ENCODE data around the gene CNTNAP2. TPM values are rescaled to one million over a fixed set of nuclear protein-coding genes. Genes with fewer than 3 reads are reported as not detected.

The CNTNAP2 gene
- total RNA-seq, 2 donors from 2014 or later = 4.4 to 8.5 TPM

DNA sequence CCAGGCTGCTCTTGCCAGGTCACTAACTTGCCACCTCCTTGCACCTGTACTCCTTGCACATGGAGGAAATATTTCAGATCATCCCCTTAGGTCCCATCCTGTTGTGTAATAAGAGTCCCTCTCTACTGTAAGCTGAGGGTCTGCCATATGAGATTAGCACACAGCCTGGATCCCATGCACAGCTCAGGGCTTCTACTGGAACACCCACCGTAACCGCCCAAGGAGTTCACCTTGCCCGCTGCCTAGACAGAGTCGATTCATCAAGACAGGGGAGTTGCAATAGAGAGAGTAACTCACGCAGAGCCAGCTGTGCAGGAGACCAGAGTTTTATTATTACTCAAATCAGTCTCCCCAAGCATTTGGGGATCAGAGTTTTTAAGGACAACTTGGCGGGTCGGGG, 1779.5 kb downstream of the CNTNAP2 start:
- H3K27ac ChIP-seq = no peak overlapping the region
- H3K4me3 ChIP-seq = no peak overlapping the region
- H3K36me3 ChIP-seq = no peaks in the 10 kb centered on the region
- no peaks in the 10 kb centered on the region for H3K4me1 ChIP-seq
- H3K9me3 ChIP-seq = no peaks in the 10 kb centered on the region
- H3K27me3 ChIP-seq = no peaks in the 10 kb centered on the region
- DNase-seq = no peak
- intact Hi-C loops (cut with DNase I) = no loop called here
- no peak overlapping the region for H3K9ac ChIP-seq (ENCODE audit: low read depth in 2 of 2, low read length in 2 of 2)
- TF ChIP-seq, protein P1, sequence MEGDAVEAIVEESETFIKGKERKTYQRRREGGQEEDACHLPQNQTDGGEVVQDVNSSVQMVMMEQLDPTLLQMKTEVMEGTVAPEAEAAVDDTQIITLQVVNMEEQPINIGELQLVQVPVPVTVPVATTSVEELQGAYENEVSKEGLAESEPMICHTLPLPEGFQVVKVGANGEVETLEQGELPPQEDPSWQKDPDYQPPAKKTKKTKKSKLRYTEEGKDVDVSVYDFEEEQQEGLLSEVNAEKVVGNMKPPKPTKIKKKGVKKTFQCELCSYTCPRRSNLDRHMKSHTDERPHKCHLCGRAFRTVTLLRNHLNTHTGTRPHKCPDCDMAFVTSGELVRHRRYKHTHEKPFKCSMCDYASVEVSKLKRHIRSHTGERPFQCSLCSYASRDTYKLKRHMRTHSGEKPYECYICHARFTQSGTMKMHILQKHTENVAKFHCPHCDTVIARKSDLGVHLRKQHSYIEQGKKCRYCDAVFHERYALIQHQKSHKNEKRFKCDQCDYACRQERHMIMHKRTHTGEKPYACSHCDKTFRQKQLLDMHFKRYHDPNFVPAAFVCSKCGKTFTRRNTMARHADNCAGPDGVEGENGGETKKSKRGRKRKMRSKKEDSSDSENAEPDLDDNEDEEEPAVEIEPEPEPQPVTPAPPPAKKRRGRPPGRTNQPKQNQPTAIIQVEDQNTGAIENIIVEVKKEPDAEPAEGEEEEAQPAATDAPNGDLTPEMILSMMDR (IDR thresholded peaks at IDR 0.05) = no peak

DNA sequence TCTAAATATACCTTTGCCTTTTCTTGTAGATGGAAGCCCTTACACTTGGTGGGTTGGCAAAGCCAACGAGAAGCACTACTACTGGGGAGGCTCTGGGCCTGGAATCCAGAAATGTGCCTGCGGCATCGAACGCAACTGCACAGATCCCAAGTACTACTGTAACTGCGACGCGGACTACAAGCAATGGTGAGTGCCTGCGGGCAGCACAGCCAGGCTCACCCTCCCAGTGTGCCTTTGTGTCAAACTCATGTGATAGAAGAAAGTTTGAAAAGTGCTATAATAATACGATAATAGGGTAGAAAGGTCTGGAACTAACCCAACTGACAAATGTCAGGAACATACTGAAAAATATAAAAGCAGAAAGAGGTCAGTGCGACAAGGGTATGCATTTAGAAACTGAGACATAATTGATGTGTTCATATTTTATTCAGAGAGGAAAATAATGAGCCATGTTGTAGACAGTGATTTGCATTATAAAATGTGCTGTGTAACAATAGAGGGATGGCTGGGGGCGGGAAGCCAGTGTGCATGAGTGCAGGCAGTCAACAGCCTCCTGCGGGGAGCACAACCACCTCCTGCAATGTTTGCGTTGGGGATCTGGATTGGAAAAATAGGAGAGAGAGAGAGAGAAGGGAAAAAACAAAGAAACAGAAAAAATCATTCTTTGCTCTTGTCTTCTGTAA, 1787.1 kb downstream of the CNTNAP2 start:
- Histone ChIP-seq H3K27me3 (no peaks in the 10 kb centered on the region), H3K27ac (no peak overlapping the region), H3K36me3 (no peaks in the 10 kb centered on the region), H3K4me3 (no peak overlapping the region), H3K4me1 (no peaks in the 10 kb centered on the region), H3K9me3 (no peaks in the 10 kb centered on the region), H3K9ac (ENCODE audit: low read depth in 2 of 2, low read length in 2 of 2) (no peak overlapping the region)
- intact Hi-C loops (cut with DNase I) = no loop called here
- TF ChIP-seq, protein P1 (IDR thresholded peaks at IDR 0.05) = no peak
- no peak for DNase-seq

DNA sequence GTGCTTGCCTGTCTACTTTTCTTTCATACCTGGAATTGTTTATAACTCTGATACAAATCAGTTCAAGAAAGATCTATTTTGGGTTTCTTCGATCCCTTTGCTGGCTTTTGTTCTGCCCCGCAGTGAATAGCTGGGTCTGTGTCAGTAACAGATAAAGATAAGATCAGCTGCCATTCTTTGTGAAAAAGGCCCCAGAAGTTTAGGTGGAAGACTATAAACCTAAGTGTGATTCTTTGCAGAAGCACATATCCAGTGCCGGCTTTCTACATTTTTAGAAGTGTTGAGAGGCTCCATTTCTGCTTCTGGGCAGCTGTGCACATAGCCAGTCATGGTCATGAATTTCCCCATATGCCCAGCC, 1787.6 kb downstream of the CNTNAP2 start:
- DNase-seq = no peak
- Histone ChIP-seq H3K9me3 (no peaks in the 10 kb centered on the region), H3K9ac (ENCODE audit: low read depth in 2 of 2, low read length in 2 of 2) (no peak overlapping the region), H3K4me1 (no peaks in the 10 kb centered on the region), H3K4me3 (no peak overlapping the region), H3K36me3 (no peaks in the 10 kb centered on the region), H3K27ac (no peak overlapping the region), H3K27me3 (no peaks in the 10 kb centered on the region)
- TF ChIP-seq, protein P1 (IDR thresholded peaks at IDR 0.05) = no peak
- intact Hi-C loops (cut with DNase I) = no loop called here

DNA sequence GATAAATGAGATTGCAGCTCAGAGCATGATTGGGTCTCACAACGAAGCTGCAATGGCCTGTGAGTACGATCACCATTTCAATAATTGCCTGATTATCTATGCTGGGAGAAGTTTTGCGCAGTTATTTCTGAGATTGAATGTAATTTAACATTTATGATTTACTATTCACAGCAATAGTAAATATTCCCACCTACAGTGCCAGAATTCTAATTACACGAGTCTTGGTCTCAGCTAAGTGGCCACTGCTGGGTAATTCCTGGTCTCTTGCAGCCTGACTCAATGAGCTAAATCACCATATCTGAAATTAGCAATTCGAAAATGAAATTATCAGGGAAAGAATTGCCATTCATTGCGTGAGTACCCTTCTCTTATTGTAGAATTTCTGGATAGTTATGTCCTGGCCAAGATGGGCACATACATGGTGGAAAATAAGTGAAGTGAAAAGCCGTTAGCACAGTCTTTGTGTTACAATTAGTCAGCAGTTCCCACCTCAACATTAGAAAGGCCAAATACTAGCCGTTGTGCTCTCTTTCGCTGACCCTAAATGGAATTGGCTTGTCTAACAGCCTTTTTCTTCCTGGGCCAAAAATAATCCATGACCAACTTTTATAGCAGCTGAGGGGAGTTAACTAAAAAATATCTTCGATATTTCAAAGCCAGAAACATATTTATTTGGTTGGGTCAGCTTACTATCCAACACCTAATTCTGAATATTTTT, 1793.0 kb downstream of the CNTNAP2 start:
- H3K36me3 ChIP-seq = no peaks in the 10 kb centered on the region
- no peak for DNase-seq
- intact Hi-C loops (cut with DNase I) = no loop called here
- H3K27me3 ChIP-seq = no peaks in the 10 kb centered on the region
- H3K9ac ChIP-seq (ENCODE audit: low read depth in 2 of 2, low read length in 2 of 2) = no peak overlapping the region
- TF ChIP-seq, protein P1 (IDR thresholded peaks at IDR 0.05) = no peak
- no peak overlapping the region for H3K4me3 ChIP-seq
- H3K4me1 ChIP-seq = no peaks in the 10 kb centered on the region
- H3K27ac ChIP-seq = no peak overlapping the region
- H3K9me3 ChIP-seq = no peaks in the 10 kb centered on the region

DNA sequence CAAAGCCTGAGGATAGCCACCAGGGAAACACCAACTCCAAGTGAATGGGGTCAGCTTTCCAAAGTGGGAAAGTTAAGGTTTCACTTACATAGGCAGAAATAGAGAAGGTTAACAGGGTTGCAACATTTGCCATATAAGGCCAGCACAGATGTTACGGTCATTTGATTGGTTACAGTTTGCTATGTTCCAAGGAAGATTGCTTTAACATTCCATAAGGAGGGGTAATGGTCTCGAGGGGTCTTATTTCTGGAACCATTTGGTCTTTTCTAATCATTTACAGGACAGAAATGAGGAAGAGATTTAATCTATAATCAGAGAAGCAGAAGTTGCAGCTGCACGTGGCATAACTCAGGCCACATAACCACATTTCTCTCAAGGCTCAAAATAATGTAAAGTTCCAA, 1794.6 kb downstream of the CNTNAP2 start:
- TF ChIP-seq, protein P1 (IDR thresholded peaks at IDR 0.05) = no peak
- H3K36me3 ChIP-seq = no peaks in the 10 kb centered on the region
- no peak overlapping the region for H3K4me3 ChIP-seq
- no peak overlapping the region for H3K27ac ChIP-seq
- H3K9me3 ChIP-seq = no peaks in the 10 kb centered on the region
- DNase-seq = no peak
- H3K9ac ChIP-seq (ENCODE audit: low read depth in 2 of 2, low read length in 2 of 2) = no peak overlapping the region
- intact Hi-C loops (cut with DNase I) = no loop called here
- no peaks in the 10 kb centered on the region for H3K27me3 ChIP-seq
- H3K4me1 ChIP-seq = no peaks in the 10 kb centered on the region
